ENCODE results near the gene TMEM151A.

TMEM151A gene

GRCh38 chr11:66324664-66325063, 33.0 kb downstream of the TMEM151A start:
- DNase-seq: no peak

GRCh38 chr11:66325263-66325671, 33.6 kb downstream of the TMEM151A start:
- DNase-seq: no peak

- peak; percentile 40 for DNase-seq
These were observed 34.8 kb downstream of the TMEM151A start for GRCh38 chr11:66326261-66327111.

GRCh38 chr11:66327171-66328030, 35.7 kb downstream of the TMEM151A start:
- no peak for DNase-seq

GRCh38 chr11:66328031-66328301, 36.3 kb downstream of the TMEM151A start:
- DNase-seq: peak; percentile 29

- peak; percentile 90 for DNase-seq
These were observed 36.8 kb downstream of the TMEM151A start for GRCh38 chr11:66328302-66329144.

GRCh38 chr11:66329165-66329673, 37.5 kb downstream of the TMEM151A start:
- DNase-seq: no peak

GRCh38 chr11:66330931-66331330, 39.2 kb downstream of the TMEM151A start:
- DNase-seq: no peak

GRCh38 chr11:66331542-66332370, 40.1 kb downstream of the TMEM151A start:
- no peak for DNase-seq

GRCh38 chr11:66332371-66333219, 40.9 kb downstream of the TMEM151A start:
- no peak for DNase-seq

- DNase-seq: no peak
These were observed 41.7 kb downstream of the TMEM151A start for GRCh38 chr11:66333220-66333877.

GRCh38 chr11:66333896-66334604, 42.4 kb downstream of the TMEM151A start:
- no peak for DNase-seq

- DNase-seq: no peak
These were observed 43.1 kb downstream of the TMEM151A start for GRCh38 chr11:66334605-66335442.

GRCh38 chr11:66335531-66336233, 44.0 kb downstream of the TMEM151A start:
- no peak for DNase-seq

- DNase-seq: peak; percentile 76
These were observed 44.8 kb downstream of the TMEM151A start, which contains the start of gene RIN1 for GRCh38 chr11:66336234-66337102. TSS of gene RIN1 (minus strand) at chr11:66336434. CDS start at chr11:66336402, 32 bp downstream.

- DNase-seq: no peak
These were observed 45.6 kb downstream of the TMEM151A start for GRCh38 chr11:66337103-66337899.
